ENCODE data around the gene BCL2L2.

- TF ChIP-seq CTCF (IDR thresholded peaks at IDR 0.05; ENCODE audit: insufficient read depth, low read length, poor library complexity, severe bottlenecking) (no peak), EZH2phosphoT487 (conservative IDR thresholded peaks at IDR 0.05; ENCODE audit: low read length) (no peak)
Measured at GRCh38 chr14:23307146-23307530, 505 bp downstream of the BCL2L2 start.
